Measurements from ENCODE around the gene SHROOM3.
"Not testable (repeated sequence)": the region's sequence is repeated elsewhere in the genome, so short reads cannot be mapped to it uniquely, and the experiment has no call there.

The SHROOM3 gene

DNA sequence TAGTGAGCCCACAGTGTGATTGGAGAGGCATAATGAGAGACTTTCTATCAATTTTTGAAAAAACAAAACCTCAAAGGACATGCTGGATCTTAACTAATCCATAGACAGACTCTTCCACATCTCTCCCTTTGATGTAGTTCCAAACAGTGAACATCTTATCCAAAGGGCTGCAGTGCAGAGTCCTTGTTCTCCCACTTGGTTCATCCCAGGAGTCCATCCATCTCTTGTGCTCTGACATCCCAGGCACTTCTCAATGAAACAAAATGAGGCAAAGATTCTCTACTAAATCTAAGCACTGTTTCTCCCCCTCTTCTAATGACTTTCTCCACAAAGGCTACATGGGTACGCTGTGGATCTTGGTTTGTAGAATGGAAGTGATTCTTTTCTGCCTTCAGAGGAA, 8.3 kb downstream of the SHROOM3 start:
- no peak for DNase-seq (ENCODE audit: low spot score)
- in situ Hi-C loops (cut with MboI; ENCODE audit: low sequenced_read_pairs, unreplicated experiment): no loop called here
- TF ChIP-seq, protein P1, sequence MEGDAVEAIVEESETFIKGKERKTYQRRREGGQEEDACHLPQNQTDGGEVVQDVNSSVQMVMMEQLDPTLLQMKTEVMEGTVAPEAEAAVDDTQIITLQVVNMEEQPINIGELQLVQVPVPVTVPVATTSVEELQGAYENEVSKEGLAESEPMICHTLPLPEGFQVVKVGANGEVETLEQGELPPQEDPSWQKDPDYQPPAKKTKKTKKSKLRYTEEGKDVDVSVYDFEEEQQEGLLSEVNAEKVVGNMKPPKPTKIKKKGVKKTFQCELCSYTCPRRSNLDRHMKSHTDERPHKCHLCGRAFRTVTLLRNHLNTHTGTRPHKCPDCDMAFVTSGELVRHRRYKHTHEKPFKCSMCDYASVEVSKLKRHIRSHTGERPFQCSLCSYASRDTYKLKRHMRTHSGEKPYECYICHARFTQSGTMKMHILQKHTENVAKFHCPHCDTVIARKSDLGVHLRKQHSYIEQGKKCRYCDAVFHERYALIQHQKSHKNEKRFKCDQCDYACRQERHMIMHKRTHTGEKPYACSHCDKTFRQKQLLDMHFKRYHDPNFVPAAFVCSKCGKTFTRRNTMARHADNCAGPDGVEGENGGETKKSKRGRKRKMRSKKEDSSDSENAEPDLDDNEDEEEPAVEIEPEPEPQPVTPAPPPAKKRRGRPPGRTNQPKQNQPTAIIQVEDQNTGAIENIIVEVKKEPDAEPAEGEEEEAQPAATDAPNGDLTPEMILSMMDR (IDR thresholded peaks at IDR 0.05; ENCODE audit: borderline replicate concordance, control extremely low read depth, extremely low read depth, insufficient read depth, missing control alignments): no peak

- TF ChIP-seq, protein P1 (IDR thresholded peaks at IDR 0.05; ENCODE audit: borderline replicate concordance, control extremely low read depth, extremely low read depth, insufficient read depth, missing control alignments): no peak
- no peak for DNase-seq (ENCODE audit: low spot score)
- in situ Hi-C loops (cut with MboI; ENCODE audit: low sequenced_read_pairs, unreplicated experiment): no loop called here
Observed at GRCh38 chr4:76445911-76446310, 10.9 kb downstream of the SHROOM3 start.

GRCh38 chr4:76447393-76447851, 12.4 kb downstream of the SHROOM3 start:
- TF ChIP-seq, protein P1 (IDR thresholded peaks at IDR 0.05; ENCODE audit: borderline replicate concordance, control extremely low read depth, extremely low read depth, insufficient read depth, missing control alignments): no peak
- in situ Hi-C loops (cut with MboI; ENCODE audit: low sequenced_read_pairs, unreplicated experiment): no loop called here
- DNase-seq (ENCODE audit: low spot score): no peak

GRCh38 chr4:76448211-76448610, 13.2 kb downstream of the SHROOM3 start:
- TF ChIP-seq, protein P1 (IDR thresholded peaks at IDR 0.05; ENCODE audit: borderline replicate concordance, control extremely low read depth, extremely low read depth, insufficient read depth, missing control alignments): no peak
- no peak for DNase-seq (ENCODE audit: low spot score)
- in situ Hi-C loops (cut with MboI; ENCODE audit: low sequenced_read_pairs, unreplicated experiment): no loop called here

- TF ChIP-seq, protein P1 (IDR thresholded peaks at IDR 0.05; ENCODE audit: borderline replicate concordance, control extremely low read depth, extremely low read depth, insufficient read depth, missing control alignments): no peak
- in situ Hi-C loops (cut with MboI; ENCODE audit: low sequenced_read_pairs, unreplicated experiment): no loop called here
- DNase-seq (ENCODE audit: low spot score): no peak
Observed at GRCh38 chr4:76449362-76449767, 14.3 kb downstream of the SHROOM3 start.

DNA sequence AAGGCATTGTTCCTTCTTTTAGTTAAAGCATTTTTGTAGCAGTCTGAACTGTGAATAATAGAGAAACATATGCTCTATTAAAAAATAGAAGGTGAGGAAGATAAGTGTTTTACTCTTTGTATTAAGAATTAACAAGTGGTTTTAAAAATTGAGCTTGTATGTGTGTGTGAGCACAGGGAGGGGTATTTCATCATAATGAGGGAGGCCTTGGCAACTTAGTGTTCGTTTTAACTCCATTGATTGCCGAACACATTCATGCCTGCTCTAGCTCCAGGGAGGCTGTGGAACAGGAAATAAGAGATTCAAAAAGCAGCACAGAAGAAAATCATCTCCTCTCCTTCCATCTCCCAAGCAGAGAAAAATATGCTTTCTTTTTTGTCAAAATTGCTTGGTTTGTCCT, 14.8 kb downstream of the SHROOM3 start:
- in situ Hi-C loops (cut with MboI; ENCODE audit: low sequenced_read_pairs, unreplicated experiment): no loop called here
- DNase-seq (ENCODE audit: low spot score): no peak
- TF ChIP-seq, protein P1 (IDR thresholded peaks at IDR 0.05; ENCODE audit: borderline replicate concordance, control extremely low read depth, extremely low read depth, insufficient read depth, missing control alignments): no peak

- in situ Hi-C loops (cut with MboI; ENCODE audit: low sequenced_read_pairs, unreplicated experiment): no loop called here
- TF ChIP-seq, protein P1 (IDR thresholded peaks at IDR 0.05; ENCODE audit: borderline replicate concordance, control extremely low read depth, extremely low read depth, insufficient read depth, missing control alignments): no peak
- no peak for DNase-seq (ENCODE audit: low spot score)
Observed at GRCh38 chr4:76453232-76453631, 18.2 kb downstream of the SHROOM3 start.

DNA sequence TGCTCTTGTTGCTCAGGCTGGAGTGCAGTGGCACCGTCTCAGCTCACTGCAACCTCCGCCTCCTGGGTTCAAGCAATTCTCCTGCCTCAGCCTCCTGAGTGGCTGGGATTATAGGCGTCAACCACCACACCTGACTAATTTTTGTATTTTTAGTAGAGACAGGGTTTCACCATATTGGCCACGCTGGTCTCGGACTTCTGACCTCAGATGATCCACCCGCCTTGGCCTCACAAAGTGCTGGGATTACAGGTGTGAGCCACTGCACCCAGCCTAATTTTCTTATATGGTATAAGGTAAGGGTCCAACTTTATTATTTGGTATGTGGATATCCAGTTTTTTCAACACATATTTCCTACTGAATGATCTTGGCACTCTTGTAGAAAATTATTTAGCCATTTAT, 19.0 kb downstream of the SHROOM3 start:
- DNase-seq (ENCODE audit: low spot score); in situ Hi-C loops (cut with MboI; ENCODE audit: low sequenced_read_pairs, unreplicated experiment): not testable (repeated sequence)

All from GM13976 (cell line).